Caco-2 (cell line): ENCODE results near the gene FBXL4. TPM values are rescaled to one million over a fixed set of nuclear protein-coding genes. Genes with fewer than 3 reads are reported as not detected.

Source experiments
- BruUV-seq: library from RNA; stranded (reverse); fragments of 400-500 nt; replicated peaks from 2 replicates; lab custom pipeline; 2021; lab: Mats Ljungman, UMichigan
- CTCF ChIA-PET: fragments of 300-600 bp; sonication (Branson Sonifier 250); formaldehyde crosslinking; loops from one replicate; lab custom pipeline; 2022; ENCODE audit warnings: antibody characterized with exemption; lab: Charles Lee
- POLR2A ChIA-PET: fragments of 300-600 bp; sonication (Branson Sonifier 250); formaldehyde crosslinking; loops from one replicate; lab custom pipeline; 2022; ENCODE audit warnings: antibody characterized with exemption; lab: Charles Lee
- DNase-seq, 2 experiments: peaks; one replicate each; pipeline versions ENCODE4 v3.0.0 to v3.0.0-alpha.2; 2020 to 2022
- H3K27me3 ChIP-seq: replicated peaks from 2 replicates; pipeline ENCODE4 v1.6.0; 2011; ENCODE audit warnings: low read length; ENCODE audit not compliant: control insufficient read depth, insufficient read depth
- H3K36me3 ChIP-seq: 2 replicates; pipeline ENCODE4 v1.5.1; 2011; ENCODE audit warnings: low read length; ENCODE audit not compliant: control insufficient read depth, insufficient read depth
- H3K4me1 ChIP-seq: fragments of 250-450 bp; sonication (Bioruptor Pico); 2 replicates; pipeline ENCODE4 v1.5.1; 2020; ENCODE audit warnings: mild to moderate bottlenecking
- H3K4me3 ChIP-seq: 2 replicates; pipeline ENCODE4 v1.5.1; 2011; ENCODE audit warnings: low read depth, mild to moderate bottlenecking, control low read depth, low read length
- H3K9me3 ChIP-seq: fragments of 250-450 bp; sonication (Bioruptor Pico); 2 replicates; pipeline ENCODE4 v1.5.1; 2020; ENCODE audit warnings: mild to moderate bottlenecking, moderate library complexity
- H3K27ac Mint-ChIP-seq: one replicate; pipeline ENCODE4 v1.8.0; 2022; ENCODE audit warnings: mixed read lengths; ENCODE audit not compliant: unreplicated experiment
- H3K27me3 Mint-ChIP-seq: one replicate; pipeline ENCODE4 v1.8.0; 2022; ENCODE audit warnings: mixed read lengths; ENCODE audit not compliant: insufficient read depth, unreplicated experiment
- H3K36me3 Mint-ChIP-seq: one replicate; pipeline ENCODE4 v1.8.0; 2022; ENCODE audit warnings: mild to moderate bottlenecking, mixed read lengths; ENCODE audit not compliant: insufficient read depth, unreplicated experiment
- H3K4me1 Mint-ChIP-seq: one replicate; pipeline ENCODE4 v1.8.0; 2022; ENCODE audit warnings: low read depth, mixed read lengths; ENCODE audit not compliant: unreplicated experiment
- H3K4me3 Mint-ChIP-seq: one replicate; pipeline ENCODE4 v1.8.0; 2022; ENCODE audit warnings: mild to moderate bottlenecking, moderate library complexity, mixed read lengths; ENCODE audit not compliant: unreplicated experiment
- H3K9me3 Mint-ChIP-seq: one replicate; pipeline ENCODE4 v1.8.0; 2022; ENCODE audit warnings: mixed read lengths; ENCODE audit not compliant: unreplicated experiment
- CTCF ChIP-seq, 2 experiments: fragments of 200-600 bp in 1 of 2; IDR thresholded peaks; 1 replicate in 1 of 2; 2 replicates in 1 of 2; pipeline versions ENCODE4 v1.5.1 to v1.8.0; 2011 to 2022; ENCODE audit warnings: antibody characterized with exemption in 1 of 2, control low read depth in 1 of 2, inconsistent platforms in 1 of 2, low read depth in 1 of 2, low read length in 1 of 2, mild to moderate bottlenecking in 1 of 2, moderate library complexity in 1 of 2; ENCODE audit not compliant: insufficient read depth in 1 of 2, severe bottlenecking in 1 of 2, unreplicated experiment in 1 of 2
- intact Hi-C: fragments of 100-400 bp; cut with micrococcal nuclease; formaldehyde crosslinking; loops from one replicate; pipeline ENCODE4 v1.10.0; 2022; ENCODE audit not compliant: unreplicated experiment
- total RNA-seq: library from RNA; stranded (reverse); gene quantifications from 2 replicates; pipeline ENCODE4 v1.2.3, GENCODE V29; 2022

FBXL4 gene
- total RNA-seq, 1 experiment from 2014 or later: 5.9 TPM

GRCh38 chr6:98944598-98945081 is 3.1 kb downstream of the FBXL4 start:
- Mint-ChIP-seq H3K4me1 (peaks cover 15% of the 10 kb centered on the region), H3K4me3 (no peak overlapping the region), H3K27me3 (no peaks in the 10 kb centered on the region), H3K36me3 (no peaks in the 10 kb centered on the region), H3K9me3 (peaks cover under 1% of the 10 kb centered on the region), H3K27ac (no peak overlapping the region)
- H3K36me3 ChIP-seq: no peaks in the 10 kb centered on the region
- intact Hi-C loops: no loop called here
- H3K4me1 ChIP-seq: peaks cover 30% of the 10 kb centered on the region
- TF ChIP-seq CTCF (IDR thresholded peaks at IDR 0.05; ENCODE audit: insufficient read depth in 1 of 2, low read depth in 1 of 2, low read length in 1 of 2, severe bottlenecking in 1 of 2, unreplicated experiment in 1 of 2): no peak
- BruUV-seq: no TSS peak
- CTCF ChIA-PET: no interaction called here
- POLR2A ChIA-PET: no interaction called here
- H3K4me3 ChIP-seq: no peak overlapping the region
- no peaks in the 10 kb centered on the region for H3K27me3 ChIP-seq
- peak in 1 of 2 experiments; percentile 12 for DNase-seq
- H3K9me3 ChIP-seq: peaks cover 5% of the 10 kb centered on the region; the same call in 1 of the 2 replicates

- H3K27me3 Mint-ChIP-seq: no peaks in the 10 kb centered on the region
- H3K27ac Mint-ChIP-seq: no peak overlapping the region
- Histone ChIP-seq H3K4me1 (peaks cover 30% of the 10 kb centered on the region), H3K27me3 (no peaks in the 10 kb centered on the region), H3K4me3 (no peak overlapping the region), H3K36me3 (no peaks in the 10 kb centered on the region), H3K9me3 (peaks cover 5% of the 10 kb centered on the region; the same call in 1 of the 2 replicates)
- POLR2A ChIA-PET: no interaction called here
- CTCF ChIA-PET: no interaction called here
- no peak for TF ChIP-seq CTCF (IDR thresholded peaks at IDR 0.05; ENCODE audit: insufficient read depth in 1 of 2, low read depth in 1 of 2, low read length in 1 of 2, severe bottlenecking in 1 of 2, unreplicated experiment in 1 of 2)
- H3K9me3 Mint-ChIP-seq: peaks cover 5% of the 10 kb centered on the region
- no TSS peak for BruUV-seq
- no peaks in the 10 kb centered on the region for H3K36me3 Mint-ChIP-seq
- intact Hi-C loops: no loop called here
- DNase-seq: no peak
- peaks cover 15% of the 10 kb centered on the region for H3K4me1 Mint-ChIP-seq
- H3K4me3 Mint-ChIP-seq: no peak overlapping the region
These were observed 3.6 kb downstream of the FBXL4 start for GRCh38 chr6:98944168-98944567.

- Histone ChIP-seq H3K36me3 (no peaks in the 10 kb centered on the region), H3K9me3 (peaks cover 5% of the 10 kb centered on the region; the same call in 1 of the 2 replicates), H3K4me1 (peaks cover 30% of the 10 kb centered on the region), H3K4me3 (no peak overlapping the region), H3K27me3 (no peaks in the 10 kb centered on the region)
- Mint-ChIP-seq H3K4me3 (no peak overlapping the region), H3K27me3 (no peaks in the 10 kb centered on the region), H3K36me3 (peaks cover 5% of the 10 kb centered on the region), H3K4me1 (peaks cover 15% of the 10 kb centered on the region), H3K27ac (no peak overlapping the region), H3K9me3 (peaks cover 20% of the 10 kb centered on the region)
- peak in 1 of 2 experiments; percentile 5 for DNase-seq
- CTCF ChIA-PET: no interaction called here
- peak in 1 of 2 experiments; percentile 15 for TF ChIP-seq CTCF (IDR thresholded peaks at IDR 0.05; ENCODE audit: insufficient read depth in 1 of 2, low read depth in 1 of 2, low read length in 1 of 2, severe bottlenecking in 1 of 2, unreplicated experiment in 1 of 2)
- no TSS peak for BruUV-seq
- POLR2A ChIA-PET: no interaction called here
- intact Hi-C loops: no loop called here
These were observed 5.4 kb downstream of the FBXL4 start for GRCh38 chr6:98942263-98942803.
